ENCODE results near the gene IQUB. TPM values are rescaled to one million over a fixed set of nuclear protein-coding genes. Genes with fewer than 3 reads are reported as not detected.
"Not testable (repeated sequence)": the region's sequence is repeated elsewhere in the genome, so short reads cannot be mapped to it uniquely, and the experiment has no call there.

The IQUB gene
- total RNA-seq, 4 donors from 2014 or later, result not detected

DNA sequence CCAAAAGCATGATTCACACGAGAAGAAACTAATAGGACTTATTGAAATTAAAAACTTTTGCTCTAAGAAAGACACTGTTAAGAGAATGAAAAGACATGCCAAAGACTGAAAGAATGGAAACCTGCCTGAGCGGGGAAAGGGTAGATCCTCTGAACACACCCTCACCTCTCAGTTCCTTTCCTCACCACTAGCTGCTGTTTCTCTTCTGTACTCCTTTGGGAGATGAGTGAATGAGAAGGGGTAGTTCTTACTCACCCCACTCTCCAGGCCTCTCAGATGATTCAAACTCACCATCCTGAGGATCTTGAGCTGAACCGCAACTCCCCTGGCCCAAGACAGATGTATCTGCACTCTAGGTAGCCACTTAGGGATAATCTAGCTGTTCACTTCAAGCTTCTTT lies 41.9 kb downstream of the IQUB start:
- TF ChIP-seq POLR2A (IDR thresholded peaks at IDR 0.05), result no peak
- TF ChIP-seq CTCF (IDR thresholded peaks at IDR 0.05), result no peak
- Histone ChIP-seq H3K9me3 (no peaks in the 10 kb centered on the region), H3K4me1 (no peaks in the 10 kb centered on the region), H3K36me3 (no peaks in the 10 kb centered on the region), H3K27me3 (no peaks in the 10 kb centered on the region), H3K27ac (no peak overlapping the region), H3K4me3 (no peak overlapping the region)
- DNase-seq, result no peak

DNA sequence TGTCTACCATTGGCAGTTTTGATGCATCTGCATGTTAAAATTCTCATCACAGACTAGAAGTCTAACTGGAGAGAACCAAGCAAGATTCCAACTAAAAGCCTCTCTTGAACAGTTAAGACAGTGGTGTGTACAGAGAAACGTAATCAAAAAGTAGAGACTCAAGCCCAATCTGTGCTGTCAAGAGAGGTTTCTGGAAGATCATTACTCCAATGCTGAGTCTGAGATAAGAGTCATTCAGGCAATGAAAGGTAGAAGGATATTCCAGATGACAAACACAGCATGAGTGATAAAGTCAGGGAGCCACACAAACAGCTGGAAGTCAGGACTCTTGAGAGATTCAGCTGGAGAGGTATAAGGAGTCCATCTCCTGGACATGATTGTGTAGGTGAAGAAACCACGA lies 48.7 kb downstream of the IQUB start:
- TF ChIP-seq CTCF (IDR thresholded peaks at IDR 0.05) (no peak), POLR2A (IDR thresholded peaks at IDR 0.05) (no peak)
- H3K4me1 ChIP-seq, result no peaks in the 10 kb centered on the region
- no peak overlapping the region for H3K4me3 ChIP-seq
- H3K27me3 ChIP-seq, result no peaks in the 10 kb centered on the region
- H3K36me3 ChIP-seq, result no peaks in the 10 kb centered on the region
- no peak overlapping the region for H3K27ac ChIP-seq
- no peaks in the 10 kb centered on the region for H3K9me3 ChIP-seq
- DNase-seq, result no peak

DNA sequence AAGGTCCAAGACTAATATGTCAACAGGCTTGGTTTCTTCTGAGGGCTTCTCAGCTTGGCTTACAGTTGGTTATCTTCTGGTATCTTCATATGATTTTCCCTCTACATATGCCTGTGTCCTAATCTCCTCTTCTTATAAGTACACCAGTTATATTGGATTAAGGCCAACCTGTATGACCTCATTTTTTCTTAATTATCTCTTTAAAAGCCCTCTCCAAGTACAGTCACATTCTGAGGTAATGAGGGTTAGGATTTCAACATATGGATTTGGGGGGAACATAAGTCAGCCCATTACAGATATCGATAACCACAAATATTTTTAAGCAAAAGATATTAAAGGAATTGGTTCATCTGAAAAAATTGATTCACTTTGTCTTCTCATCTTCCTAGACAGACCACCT lies 49.2 kb downstream of the IQUB start:
- H3K36me3 ChIP-seq, result no peaks in the 10 kb centered on the region
- H3K27ac ChIP-seq, result no peak overlapping the region
- no peaks in the 10 kb centered on the region for H3K4me1 ChIP-seq
- H3K27me3 ChIP-seq, result no peaks in the 10 kb centered on the region
- H3K9me3 ChIP-seq, result no peaks in the 10 kb centered on the region
- TF ChIP-seq POLR2A (IDR thresholded peaks at IDR 0.05), result no peak
- no peak for TF ChIP-seq CTCF (IDR thresholded peaks at IDR 0.05)
- no peak for DNase-seq
- no peak overlapping the region for H3K4me3 ChIP-seq

GRCh38 chr7:123484199-123484598 lies 50.2 kb downstream of the IQUB start:
- Histone ChIP-seq H3K4me1 (no peaks in the 10 kb centered on the region), H3K4me3 (no peak overlapping the region), H3K27ac (no peak overlapping the region), H3K36me3 (no peaks in the 10 kb centered on the region), H3K9me3 (no peaks in the 10 kb centered on the region), H3K27me3 (no peaks in the 10 kb centered on the region)
- DNase-seq, result no peak
- TF ChIP-seq CTCF (IDR thresholded peaks at IDR 0.05) (no peak), POLR2A (IDR thresholded peaks at IDR 0.05) (no peak)

DNA sequence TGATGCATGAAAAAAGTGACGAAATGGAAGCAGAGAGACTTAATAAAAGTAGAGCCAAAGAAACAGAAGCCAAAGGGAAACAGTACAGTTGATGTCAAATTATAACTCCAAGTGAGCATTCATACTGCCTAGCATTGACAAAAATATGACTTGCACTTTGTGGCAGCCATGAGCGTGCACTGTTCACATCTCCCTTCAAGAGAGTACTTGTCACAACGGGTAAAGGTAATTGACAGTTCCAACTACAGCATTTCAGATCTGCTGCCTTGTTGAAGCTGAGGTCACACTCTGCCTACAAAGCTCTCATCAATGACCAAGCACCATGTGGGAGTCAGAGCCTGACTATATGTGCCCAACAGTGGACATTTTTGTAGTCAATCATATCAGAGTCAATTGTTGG lies 54.3 kb downstream of the IQUB start:
- Histone ChIP-seq H3K27me3 (no peaks in the 10 kb centered on the region), H3K9me3 (no peaks in the 10 kb centered on the region), H3K4me3 (no peak overlapping the region), H3K36me3 (no peaks in the 10 kb centered on the region), H3K27ac (no peak overlapping the region), H3K4me1 (no peaks in the 10 kb centered on the region)
- no peak for DNase-seq
- TF ChIP-seq CTCF (IDR thresholded peaks at IDR 0.05) (no peak), POLR2A (IDR thresholded peaks at IDR 0.05) (no peak)

DNA sequence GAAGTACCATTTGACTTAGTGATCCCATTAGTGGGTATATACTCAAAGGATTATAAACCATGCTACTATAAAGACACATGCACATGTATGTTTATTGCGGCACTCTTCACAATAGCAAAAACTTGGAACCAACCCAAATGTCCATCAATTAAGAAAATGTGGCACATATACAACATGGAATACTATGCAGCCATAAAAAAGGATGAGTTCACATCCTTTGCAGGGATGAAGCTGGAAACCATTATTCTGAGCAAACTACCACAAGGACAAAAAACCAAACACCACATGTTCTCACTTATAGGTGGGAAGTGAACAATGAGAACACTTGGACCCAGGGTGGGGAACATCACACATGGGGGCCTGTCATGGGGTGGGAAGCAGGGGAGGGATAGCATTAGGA lies 56.3 kb downstream of the IQUB start:
- not testable (repeated sequence) for H3K4me1 ChIP-seq, H3K36me3 ChIP-seq, H3K4me3 ChIP-seq, H3K27me3 ChIP-seq, H3K27ac ChIP-seq, H3K9me3 ChIP-seq, DNase-seq

All from Peyer's patch (tissue), 4 donors.